OCI-LY3 (cell line): ENCODE measurements around the gene TMEM258.

Experiments used
- CTCF ChIP-seq: fragments of 200-600, 300-600 bp; sonication (generic); IDR thresholded peaks from 2 replicates; pipeline ENCODE4 v1.5.1; 2014; ENCODE audit warnings: antibody characterized with exemption, low read length, low read depth
- EZH2phosphoT487 ChIP-seq: fragments of 200-600 bp; shearing (Covaris generic); IDR thresholded peaks from 2 replicates; pipeline ENCODE4 v1.6.1; 2018; ENCODE audit warnings: antibody characterized with exemption, mixed run types, low read depth

- TF ChIP-seq CTCF (no peak), EZH2phosphoT487 (no peak)
These were observed 46.5 kb downstream of the TMEM258 start for GRCh38 chr11:61745781-61746441.
